Activated CD8-positive, alpha-beta memory T cell treated with anti-CD3 and anti-CD28 coated beads, Interleukin-2, amount 10 ng/mL, durations not matched to agents 7 days and 5 days (primary cell): ENCODE results near the gene FBXO41. TPM values are rescaled to one million over a fixed set of nuclear protein-coding genes. Genes with fewer than 3 reads are reported as not detected.

Source experiments
- ATAC-seq: fragments of 150-1000 bp; cut with Tn5 transposase; one replicate; pipeline ENCODE4 v1.10.0; 2021; ENCODE audit warnings: moderate library complexity
- CTCF ChIA-PET: fragments of 350-600 bp; sonication (Branson Sonifier 250); formaldehyde crosslinking; loops from one replicate; lab custom pipeline; 2021; ENCODE audit warnings: antibody characterized with exemption; lab: Charles Lee
- DNase-seq: peaks from one replicate; pipeline ENCODE4 v3.0.0-alpha.2; 2020
- H3K27ac Mint-ChIP-seq: one replicate; pipeline ENCODE4 v1.8.0; 2021; ENCODE audit warnings: mild to moderate bottlenecking, mixed read lengths
- H3K27me3 Mint-ChIP-seq: one replicate; pipeline ENCODE4 v1.8.0; 2021; ENCODE audit warnings: mixed read lengths
- H3K36me3 Mint-ChIP-seq: one replicate; pipeline ENCODE4 v1.8.0; 2021; ENCODE audit warnings: mild to moderate bottlenecking, mixed read lengths
- H3K4me1 Mint-ChIP-seq: one replicate; pipeline ENCODE4 v1.8.0; 2021; ENCODE audit warnings: mixed read lengths
- H3K4me3 Mint-ChIP-seq: one replicate; pipeline ENCODE4 v1.8.0; 2021; ENCODE audit warnings: mild to moderate bottlenecking, moderate library complexity, mixed read lengths
- H3K9me3 Mint-ChIP-seq: one replicate; pipeline ENCODE4 v1.8.0; 2022; ENCODE audit warnings: low read depth, mixed read lengths
- total RNA-seq, 2 experiments: library from RNA; stranded (reverse); gene quantifications; one replicate each; pipeline ENCODE4 v1.2.3, GENCODE V29; 2021

Gene FBXO41
- total RNA-seq: 10 to 100 TPM; 28.2 to 31.5 TPM

GRCh38 chr2:73284296-73285158 lies at the start of gene FBXO41:
Gene FBXO41, minus strand, starts transcription at chr2:73284478. Its CDS starts 14,848 bp downstream, at chr2:73269630.
- Mint-ChIP-seq H3K4me3 (peak within 1 kb of the TSS; percentile 84), H3K4me1 (peaks cover 27% of the 10 kb centered on the region), H3K27ac (peak within 1 kb of the TSS; percentile 74), H3K27me3 (peaks cover 19% of the 10 kb centered on the region), H3K36me3 (peaks cover 3% of the 10 kb centered on the region), H3K9me3 (no peaks in the 10 kb centered on the region)
- DNase-seq (peak; percentile 87), ATAC-seq (peak; percentile 86)
- CTCF ChIA-PET: interaction anchor here (1.3 to 1.5 kb wide), 4 partner anchors 16 to 72 kb away, joined by 4 to 5 read pairs (median 4); partner anchors contain the start of gene PRADC1

GRCh38 chr2:73334045-73334444 lies 49.8 kb upstream of the FBXO41 start:
- CTCF ChIA-PET: interaction anchor here (1.4 kb wide), 1 partner anchor 21 kb away, joined by 3 read pairs; no protein-coding TSS in a partner anchor
- Mint-ChIP-seq H3K27me3 (peaks cover 22% of the 10 kb centered on the region), H3K9me3 (no peaks in the 10 kb centered on the region), H3K36me3 (no peaks in the 10 kb centered on the region), H3K4me1 (peaks cover 6% of the 10 kb centered on the region), H3K4me3 (no peak overlapping the region), H3K27ac (no peak overlapping the region)
- ATAC-seq: no peak
- DNase-seq: no peak

GRCh38 chr2:73333564-73333963 lies 49.3 kb upstream of the FBXO41 start:
- Mint-ChIP-seq H3K27ac (no peak overlapping the region), H3K4me1 (peaks cover 6% of the 10 kb centered on the region), H3K27me3 (peaks cover 25% of the 10 kb centered on the region), H3K36me3 (no peaks in the 10 kb centered on the region), H3K9me3 (no peaks in the 10 kb centered on the region), H3K4me3 (no peak overlapping the region)
- CTCF ChIA-PET: interaction anchor here (1.4 kb wide), 1 partner anchor 21 kb away, joined by 3 read pairs; no protein-coding TSS in a partner anchor
- ATAC-seq (no peak), DNase-seq (no peak)

GRCh38 chr2:73324126-73324725 lies 39.9 kb upstream of the FBXO41 start:
- no peak overlapping the region for H3K27ac Mint-ChIP-seq
- no peaks in the 10 kb centered on the region for H3K36me3 Mint-ChIP-seq
- CTCF ChIA-PET: no interaction called here
- no peak for ATAC-seq
- H3K9me3 Mint-ChIP-seq: no peaks in the 10 kb centered on the region
- peaks cover 42% of the 10 kb centered on the region for H3K27me3 Mint-ChIP-seq
- H3K4me3 Mint-ChIP-seq: no peak overlapping the region
- no peak for DNase-seq
- H3K4me1 Mint-ChIP-seq: no peaks in the 10 kb centered on the region

- H3K27me3 Mint-ChIP-seq: peaks cover 39% of the 10 kb centered on the region
- no peak overlapping the region for H3K27ac Mint-ChIP-seq
- H3K9me3 Mint-ChIP-seq: no peaks in the 10 kb centered on the region
- no peaks in the 10 kb centered on the region for H3K36me3 Mint-ChIP-seq
- CTCF ChIA-PET: interaction anchor here (1.0 kb wide), 1 partner anchor 34 kb away, joined by 3 read pairs; no protein-coding TSS in a partner anchor
- ATAC-seq: no peak
- no peak overlapping the region for H3K4me3 Mint-ChIP-seq
- no peaks in the 10 kb centered on the region for H3K4me1 Mint-ChIP-seq
- DNase-seq: no peak
Measured at GRCh38 chr2:73323551-73323950, 39.3 kb upstream of the FBXO41 start.

GRCh38 chr2:73314441-73314840 lies 30.2 kb upstream of the FBXO41 start:
- CTCF ChIA-PET: no interaction called here
- ATAC-seq (no peak), DNase-seq (no peak)
- no peaks in the 10 kb centered on the region for H3K36me3 Mint-ChIP-seq
- H3K4me3 Mint-ChIP-seq: no peak overlapping the region
- no peaks in the 10 kb centered on the region for H3K4me1 Mint-ChIP-seq
- H3K9me3 Mint-ChIP-seq: no peaks in the 10 kb centered on the region
- no peak overlapping the region for H3K27ac Mint-ChIP-seq
- peaks cover 25% of the 10 kb centered on the region for H3K27me3 Mint-ChIP-seq

- peaks cover 40% of the 10 kb centered on the region for H3K27me3 Mint-ChIP-seq
- H3K9me3 Mint-ChIP-seq: no peaks in the 10 kb centered on the region
- H3K36me3 Mint-ChIP-seq: no peaks in the 10 kb centered on the region
- CTCF ChIA-PET: no interaction called here
- DNase-seq (no peak), ATAC-seq (no peak)
- no peak overlapping the region for H3K4me3 Mint-ChIP-seq
- no peaks in the 10 kb centered on the region for H3K4me1 Mint-ChIP-seq
- H3K27ac Mint-ChIP-seq: no peak overlapping the region
Measured at GRCh38 chr2:73307720-73308119, 23.4 kb upstream of the FBXO41 start.

- CTCF ChIA-PET: no interaction called here
- peaks cover 56% of the 10 kb centered on the region for H3K27me3 Mint-ChIP-seq
- no peak overlapping the region for H3K27ac Mint-ChIP-seq
- ATAC-seq: no peak
- no peaks in the 10 kb centered on the region for H3K9me3 Mint-ChIP-seq
- H3K4me3 Mint-ChIP-seq: no peak overlapping the region
- H3K36me3 Mint-ChIP-seq: no peaks in the 10 kb centered on the region
- no peaks in the 10 kb centered on the region for H3K4me1 Mint-ChIP-seq
- no peak for DNase-seq
Measured at GRCh38 chr2:73301636-73302035, 17.4 kb upstream of the FBXO41 start.

- no peaks in the 10 kb centered on the region for H3K36me3 Mint-ChIP-seq
- no peak overlapping the region for H3K4me3 Mint-ChIP-seq
- H3K9me3 Mint-ChIP-seq: no peaks in the 10 kb centered on the region
- H3K27ac Mint-ChIP-seq: no peak overlapping the region
- H3K4me1 Mint-ChIP-seq: no peaks in the 10 kb centered on the region
- CTCF ChIA-PET: no interaction called here
- DNase-seq: no peak
- no peak for ATAC-seq
- peaks cover 61% of the 10 kb centered on the region for H3K27me3 Mint-ChIP-seq
Measured at GRCh38 chr2:73300926-73301325, 16.6 kb upstream of the FBXO41 start.

GRCh38 chr2:73297586-73297985 lies 13.3 kb upstream of the FBXO41 start:
- Mint-ChIP-seq H3K9me3 (no peaks in the 10 kb centered on the region), H3K27ac (no peak overlapping the region), H3K27me3 (peaks cover 66% of the 10 kb centered on the region), H3K36me3 (no peaks in the 10 kb centered on the region), H3K4me3 (no peak overlapping the region), H3K4me1 (peaks cover 5% of the 10 kb centered on the region)
- CTCF ChIA-PET: no interaction called here
- ATAC-seq (no peak), DNase-seq (no peak)

GRCh38 chr2:73297151-73297559 lies 12.9 kb upstream of the FBXO41 start:
- ATAC-seq: no peak
- Mint-ChIP-seq H3K9me3 (no peaks in the 10 kb centered on the region), H3K27me3 (peaks cover 66% of the 10 kb centered on the region), H3K27ac (no peak overlapping the region), H3K4me1 (peaks cover 7% of the 10 kb centered on the region), H3K36me3 (no peaks in the 10 kb centered on the region), H3K4me3 (no peak overlapping the region)
- CTCF ChIA-PET: no interaction called here
- DNase-seq: no peak

GRCh38 chr2:73295751-73296400 lies 11.6 kb upstream of the FBXO41 start:
- H3K9me3 Mint-ChIP-seq: no peaks in the 10 kb centered on the region
- CTCF ChIA-PET: interaction anchor here (1.0 kb wide), 1 partner anchor 91 kb away, joined by 3 read pairs; no protein-coding TSS in a partner anchor

GRCh38 chr2:73294239-73294638 lies 10.0 kb upstream of the FBXO41 start:
- Mint-ChIP-seq H3K4me1 (peaks cover 16% of the 10 kb centered on the region), H3K27ac (no peak overlapping the region), H3K4me3 (no peak overlapping the region), H3K27me3 (peaks cover 82% of the 10 kb centered on the region), H3K36me3 (no peaks in the 10 kb centered on the region), H3K9me3 (no peaks in the 10 kb centered on the region)
- ATAC-seq (no peak), DNase-seq (no peak)
- CTCF ChIA-PET: no interaction called here

More at GRCh38 chr2:73295751-73296400, 11.6 kb upstream of the FBXO41 start:
- H3K27ac Mint-ChIP-seq: no peak overlapping the region
- no peak overlapping the region for H3K4me3 Mint-ChIP-seq
- peaks cover 14% of the 10 kb centered on the region for H3K4me1 Mint-ChIP-seq
- DNase-seq: no peak
- H3K36me3 Mint-ChIP-seq: no peaks in the 10 kb centered on the region
- peaks cover 75% of the 10 kb centered on the region for H3K27me3 Mint-ChIP-seq
- no peak for ATAC-seq
